NB4 (cell line): ENCODE data around the gene CLMN.

ENCODE experiments used
- DNase-seq: peaks from one replicate; pipeline ENCODE4 v3.0.0; 2010; ENCODE audit warnings: low read depth
- H3K4me3 ChIP-seq: one replicate; pipeline ENCODE4 v1.5.1; 2011; ENCODE audit warnings: mild to moderate bottlenecking, low read depth, low read length, moderate library complexity
- CTCF ChIP-seq: IDR thresholded peaks from one replicate; pipeline ENCODE4 v1.5.1; 2012; ENCODE audit warnings: low read depth, low read length
- MYC ChIP-seq: IDR thresholded peaks from 2 replicates; pipeline ENCODE4 v1.6.1; 2011; ENCODE audit warnings: low read depth, low read length
- POLR2A ChIP-seq: IDR thresholded peaks from 2 replicates; pipeline ENCODE4 v1.6.1; 2011; ENCODE audit warnings: mild to moderate bottlenecking; ENCODE audit not compliant: insufficient read length; ENCODE audit errors: extremely low read depth
- TF ChIP-seq, protein P1 (sequence below): IDR thresholded peaks from 2 replicates; pipeline ENCODE4 v1.6.1; 2011; ENCODE audit warnings: low read depth, low read length

CLMN gene

DNA sequence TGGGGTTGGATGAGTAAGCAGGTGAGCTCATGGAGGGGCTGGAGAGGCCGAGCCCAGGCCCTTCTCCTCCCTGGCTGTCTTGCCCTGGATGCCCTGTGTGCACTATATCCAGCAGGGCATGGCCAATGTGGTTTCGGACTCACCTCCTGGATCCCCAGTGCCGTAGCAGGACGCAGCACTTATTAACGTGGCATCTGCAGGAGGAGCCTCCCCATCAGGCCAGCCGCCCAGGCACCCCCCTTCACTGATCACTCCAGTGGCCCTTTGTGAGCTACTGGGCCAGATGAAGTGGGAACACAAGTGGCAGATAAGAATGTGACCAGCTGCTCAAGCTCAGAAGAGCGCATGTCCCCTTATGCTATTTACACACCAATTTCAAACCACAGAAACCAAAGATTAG, 119.3 kb downstream of the CLMN start:
- TF ChIP-seq, protein P1, sequence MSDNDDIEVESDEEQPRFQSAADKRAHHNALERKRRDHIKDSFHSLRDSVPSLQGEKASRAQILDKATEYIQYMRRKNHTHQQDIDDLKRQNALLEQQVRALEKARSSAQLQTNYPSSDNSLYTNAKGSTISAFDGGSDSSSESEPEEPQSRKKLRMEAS = no peak
- TF ChIP-seq MYC = no peak
- TF ChIP-seq CTCF = no peak
- TF ChIP-seq POLR2A = no peak
- DNase-seq = no peak
- no peak overlapping the region for H3K4me3 ChIP-seq

DNA sequence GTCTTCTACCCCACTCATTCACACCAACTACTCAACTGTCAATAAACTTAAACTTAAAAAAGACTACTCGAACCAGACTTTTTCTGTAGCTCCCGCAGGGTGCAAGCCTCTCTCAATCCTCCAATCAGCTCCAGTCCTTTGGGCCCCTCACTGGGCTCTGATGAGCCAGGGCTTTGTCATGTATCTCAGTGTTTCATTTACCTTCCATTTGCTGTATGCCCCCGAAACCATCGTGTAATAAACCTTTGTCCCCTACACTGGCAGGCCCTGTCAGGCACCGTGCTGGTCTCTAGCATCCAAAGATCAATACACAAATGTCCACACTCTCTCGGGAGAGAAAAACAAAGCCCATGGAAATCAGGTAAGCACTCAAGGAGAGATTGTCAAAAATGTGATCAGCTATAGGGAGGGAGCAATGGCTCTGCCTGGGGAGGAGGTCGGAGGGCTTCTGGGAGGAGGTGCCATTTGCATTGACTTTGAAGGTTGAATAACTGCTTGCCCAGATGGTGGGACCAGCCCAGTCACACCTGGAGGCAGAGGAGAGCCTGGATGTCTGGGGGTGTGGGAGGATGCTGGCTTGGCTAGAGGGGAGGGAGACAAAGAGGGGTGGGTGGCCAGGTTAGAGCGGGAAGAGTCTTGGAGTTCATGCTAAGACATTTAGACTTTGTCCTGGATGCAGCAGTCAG, 120.3 kb downstream of the CLMN start:
- no peak overlapping the region for H3K4me3 ChIP-seq
- no peak for TF ChIP-seq POLR2A
- TF ChIP-seq, protein P1 = no peak
- no peak for TF ChIP-seq CTCF
- no peak for TF ChIP-seq MYC
- DNase-seq = no peak

DNA sequence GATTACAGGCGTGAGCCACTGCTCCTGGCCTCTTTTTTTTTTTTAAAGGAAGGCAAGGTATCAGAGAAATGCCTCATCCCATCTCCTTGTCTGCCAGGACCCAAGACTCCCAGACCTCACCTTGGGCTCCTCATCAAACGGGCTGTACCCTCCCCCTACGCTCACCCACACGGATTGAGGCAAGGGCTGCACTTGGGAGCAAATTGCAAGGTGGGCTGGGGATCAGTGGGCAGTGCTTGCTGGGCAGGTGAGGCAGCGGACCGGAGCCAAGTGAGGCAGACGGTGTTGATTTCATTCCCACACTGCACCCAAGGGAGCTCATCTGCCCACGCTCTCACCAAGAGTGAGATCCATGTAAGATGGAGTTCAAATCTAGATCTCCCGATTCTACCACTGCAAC, 121.4 kb downstream of the CLMN start:
- no peak for DNase-seq
- H3K4me3 ChIP-seq = no peak overlapping the region
- no peak for TF ChIP-seq CTCF
- TF ChIP-seq POLR2A = no peak
- TF ChIP-seq, protein P1 = no peak
- TF ChIP-seq MYC = no peak

- no peak overlapping the region for H3K4me3 ChIP-seq
- TF ChIP-seq CTCF = no peak
- no peak for TF ChIP-seq MYC
- TF ChIP-seq, protein P1 = no peak
- no peak for TF ChIP-seq POLR2A
- DNase-seq = no peak
Measured at GRCh38 chr14:95197551-95197950, 122.2 kb downstream of the CLMN start.

DNA sequence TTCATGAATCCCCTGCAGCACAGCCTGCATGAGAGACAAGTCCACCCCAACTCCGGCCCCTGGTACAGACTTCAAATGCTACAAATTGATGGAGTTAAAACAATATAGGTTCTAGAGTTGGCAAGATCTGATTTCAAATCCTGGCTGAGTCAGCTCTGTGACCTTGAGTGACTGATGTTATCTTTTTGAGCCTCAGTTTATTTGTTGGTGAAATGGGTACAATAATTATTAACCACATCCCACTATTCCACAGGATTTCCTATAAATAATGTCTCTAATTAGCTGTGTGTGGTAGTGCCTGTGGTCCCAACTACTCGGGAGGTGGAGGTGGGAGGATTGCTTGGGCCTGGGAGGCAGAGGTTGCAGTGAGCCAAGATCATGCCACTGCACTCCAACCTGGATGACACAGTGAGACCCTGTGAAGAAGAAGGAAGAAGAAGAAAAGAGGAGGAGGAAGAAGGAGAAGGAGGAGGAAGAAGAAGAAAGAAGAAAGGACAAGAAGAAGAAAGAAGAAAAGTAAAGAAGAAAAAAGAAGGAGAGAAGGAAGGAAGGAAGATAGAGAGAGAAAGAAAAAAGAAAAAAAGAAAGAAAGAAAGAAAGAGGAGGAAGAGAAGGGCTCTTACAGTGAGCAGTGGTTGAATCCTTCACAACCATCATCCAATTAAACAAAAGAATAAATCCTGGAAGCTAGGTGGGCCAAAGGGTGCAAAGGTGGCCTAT, 122.7 kb downstream of the CLMN start:
- no peak for TF ChIP-seq POLR2A
- no peak for TF ChIP-seq MYC
- TF ChIP-seq, protein P1 = no peak
- TF ChIP-seq CTCF = no peak

More for the DNA sequence above, 122.7 kb downstream of the CLMN start:
- DNase-seq = no peak
- H3K4me3 ChIP-seq = no peak overlapping the region
